ENCODE measurements around the gene SEMA3B.

DNA sequence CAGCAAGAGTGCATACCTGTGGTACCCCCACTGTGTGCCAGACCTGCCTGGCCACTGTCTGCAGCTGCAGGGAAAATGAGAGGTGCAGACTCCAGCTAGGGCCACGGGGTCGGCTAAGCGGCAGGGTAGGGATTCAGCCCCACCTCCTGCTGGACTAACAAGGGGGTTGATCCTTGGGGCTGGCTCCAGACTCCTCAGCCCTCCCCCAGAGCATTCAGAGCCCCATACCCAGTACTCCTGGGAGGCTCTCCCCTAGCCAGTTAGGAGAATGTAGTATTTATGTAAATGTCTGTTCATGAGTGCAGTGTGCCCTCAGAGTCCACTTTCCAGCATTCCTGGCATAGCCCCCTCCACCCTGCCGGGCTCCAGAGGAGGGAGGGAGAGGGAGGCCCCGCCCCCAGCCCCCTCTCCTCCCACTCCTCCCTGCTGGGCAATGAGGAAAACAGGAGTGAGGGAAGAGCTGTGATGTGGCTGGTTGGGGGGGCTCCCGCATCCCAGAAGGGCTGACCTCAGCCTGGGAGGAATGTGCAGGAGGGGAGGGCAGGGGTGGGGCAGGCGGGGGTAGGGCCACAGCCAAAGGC lies 4.5 kb upstream of the SEMA3B start:
- TF ChIP-seq, protein P1, sequence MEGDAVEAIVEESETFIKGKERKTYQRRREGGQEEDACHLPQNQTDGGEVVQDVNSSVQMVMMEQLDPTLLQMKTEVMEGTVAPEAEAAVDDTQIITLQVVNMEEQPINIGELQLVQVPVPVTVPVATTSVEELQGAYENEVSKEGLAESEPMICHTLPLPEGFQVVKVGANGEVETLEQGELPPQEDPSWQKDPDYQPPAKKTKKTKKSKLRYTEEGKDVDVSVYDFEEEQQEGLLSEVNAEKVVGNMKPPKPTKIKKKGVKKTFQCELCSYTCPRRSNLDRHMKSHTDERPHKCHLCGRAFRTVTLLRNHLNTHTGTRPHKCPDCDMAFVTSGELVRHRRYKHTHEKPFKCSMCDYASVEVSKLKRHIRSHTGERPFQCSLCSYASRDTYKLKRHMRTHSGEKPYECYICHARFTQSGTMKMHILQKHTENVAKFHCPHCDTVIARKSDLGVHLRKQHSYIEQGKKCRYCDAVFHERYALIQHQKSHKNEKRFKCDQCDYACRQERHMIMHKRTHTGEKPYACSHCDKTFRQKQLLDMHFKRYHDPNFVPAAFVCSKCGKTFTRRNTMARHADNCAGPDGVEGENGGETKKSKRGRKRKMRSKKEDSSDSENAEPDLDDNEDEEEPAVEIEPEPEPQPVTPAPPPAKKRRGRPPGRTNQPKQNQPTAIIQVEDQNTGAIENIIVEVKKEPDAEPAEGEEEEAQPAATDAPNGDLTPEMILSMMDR (IDR thresholded peaks at IDR 0.05; ENCODE audit: low read depth, low read length, poor library complexity, severe bottlenecking), result no peak
- TF ChIP-seq EZH2phosphoT487 (IDR thresholded peaks at IDR 0.05; ENCODE audit: borderline replicate concordance, low read length), result no peak
